ENCODE results near the gene ESRRA.
"Not testable (repeated sequence)": the region's sequence is repeated elsewhere in the genome, so short reads cannot be mapped to it uniquely, and the experiment has no call there.

ESRRA gene

DNA sequence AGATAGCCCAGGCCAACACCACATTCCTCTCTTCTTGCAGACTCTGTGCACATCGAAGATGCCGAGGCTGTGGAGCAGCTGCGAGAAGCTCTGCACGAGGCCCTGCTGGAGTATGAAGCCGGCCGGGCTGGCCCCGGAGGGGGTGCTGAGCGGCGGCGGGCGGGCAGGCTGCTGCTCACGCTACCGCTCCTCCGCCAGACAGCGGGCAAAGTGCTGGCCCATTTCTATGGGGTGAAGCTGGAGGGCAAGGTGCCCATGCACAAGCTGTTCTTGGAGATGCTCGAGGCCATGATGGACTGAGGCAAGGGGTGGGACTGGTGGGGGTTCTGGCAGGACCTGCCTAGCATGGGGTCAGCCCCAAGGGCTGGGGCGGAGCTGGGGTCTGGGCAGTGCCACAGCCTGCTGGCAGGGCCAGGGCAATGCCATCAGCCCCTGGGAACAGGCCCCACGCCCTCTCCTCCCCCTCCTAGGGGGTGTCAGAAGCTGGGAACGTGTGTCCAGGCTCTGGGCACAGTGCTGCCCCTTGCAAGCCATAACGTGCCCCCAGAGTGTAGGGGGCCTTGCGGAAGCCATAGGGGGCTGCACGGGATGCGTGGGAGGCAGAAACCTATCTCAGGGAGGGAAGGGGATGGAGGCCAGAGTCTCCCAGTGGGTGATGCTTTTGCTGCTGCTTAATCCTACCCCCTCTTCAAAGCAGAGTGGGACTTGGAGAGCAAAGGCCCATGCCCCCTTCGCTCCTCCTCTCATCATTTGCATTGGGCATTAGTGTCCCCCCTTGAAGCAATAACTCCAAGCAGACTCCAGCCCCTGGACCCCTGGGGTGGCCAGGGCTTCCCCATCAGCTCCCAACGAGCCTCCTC, 10.6 kb downstream of the ESRRA start:
- H3K79me2 ChIP-seq (ENCODE audit: control insufficient read depth, insufficient read depth, low read length, poor library complexity); H4K8ac ChIP-seq (ENCODE audit: low read depth, low read length); H4K12ac ChIP-seq (ENCODE audit: low read depth, low read length); H2BK120ac ChIP-seq (ENCODE audit: insufficient read depth, low read length, poor library complexity); H3K9me3 ChIP-seq (ENCODE audit: insufficient read depth, low read depth, low read length); H2BK12ac ChIP-seq (ENCODE audit: low read length); H3K4me3 ChIP-seq (ENCODE audit: low read depth, low read length); H2AK5ac ChIP-seq (ENCODE audit: low read length); H3K27ac ChIP-seq (ENCODE audit: low read depth, low read length); H3K14ac ChIP-seq (ENCODE audit: low read length); H3K9ac ChIP-seq (ENCODE audit: low read length); H2AFZ ChIP-seq (ENCODE audit: insufficient read depth, low read length, poor library complexity); DNase-seq; H3K18ac ChIP-seq (ENCODE audit: low read length); H3K4ac ChIP-seq (ENCODE audit: low read depth, low read length); H3K4me2 ChIP-seq (ENCODE audit: low read length); H3K23ac ChIP-seq (ENCODE audit: low read length); H2BK5ac ChIP-seq (ENCODE audit: low read depth, low read length, poor library complexity); H3K27me3 ChIP-seq (ENCODE audit: insufficient read depth, low read length); H4K91ac ChIP-seq (ENCODE audit: low read depth, low read length): not testable (repeated sequence)
- WGBS (ENCODE audit: extremely low coverage, insufficient coverage, insufficient read length), result no CpG with 5 or more reads among the region's 25 CpGs
- Histone ChIP-seq H3K36me3 (ENCODE audit: control insufficient read depth in 1 of 2, insufficient read depth in 2 of 2, low read length in 2 of 2) (peaks cover 41 to 44% of the 10 kb centered on the region in 2 experiments), H3K4me1 (ENCODE audit: control insufficient read depth in 1 of 2, insufficient read depth in 2 of 2, low read length in 2 of 2) (peaks cover 5 to 11% of the 10 kb centered on the region in 2 experiments), H3K79me1 (ENCODE audit: low read length) (peaks cover 16% of the 10 kb centered on the region)

GRCh38 chr11:64316672-64317324, 11.5 kb downstream of the ESRRA start:
- H3K79me1 ChIP-seq (ENCODE audit: low read length), result peaks cover 16% of the 10 kb centered on the region

DNA sequence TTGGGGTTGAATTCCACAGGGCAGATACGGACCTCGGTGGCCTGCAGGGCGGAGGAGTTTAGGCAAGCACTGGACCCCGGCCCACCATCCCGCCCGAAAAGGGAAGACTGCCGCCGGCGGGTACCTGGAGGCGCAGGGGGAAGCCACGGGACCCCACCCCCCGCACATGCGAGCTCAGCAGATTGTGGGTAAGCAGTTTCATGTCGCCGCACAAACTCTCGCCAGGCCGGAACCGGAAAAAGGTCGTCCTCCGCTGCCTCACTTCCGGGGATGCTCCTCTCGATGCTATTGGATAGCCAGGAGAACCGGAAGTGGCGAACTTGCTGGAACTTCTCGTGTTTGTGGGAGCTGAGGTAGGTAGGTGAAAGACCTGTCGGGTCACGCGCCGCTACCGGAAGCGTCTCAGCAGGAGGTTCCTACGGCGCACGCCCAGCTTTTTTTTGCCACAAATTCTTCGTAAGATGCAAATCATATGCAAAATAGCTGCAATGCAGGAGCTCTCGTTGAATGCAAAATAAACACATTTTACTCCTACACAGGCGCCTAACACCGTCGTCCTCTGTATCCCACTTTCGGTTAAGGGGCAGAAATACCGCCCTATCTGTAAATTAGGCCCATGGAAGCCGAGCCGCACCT, 12.1 kb downstream of the ESRRA start, which contains the start of gene TRMT112:
Gene TRMT112, minus strand, starts transcription at position 235 of the 636 bp plus-strand sequence. Its CDS starts 33 bp downstream, at position 202.
- peaks cover 5 to 11% of the 10 kb centered on the region in 2 experiments for H3K4me1 ChIP-seq (ENCODE audit: control insufficient read depth in 1 of 2, insufficient read depth in 2 of 2, low read length in 2 of 2)
- H3K4me2 ChIP-seq (ENCODE audit: low read length), result peak within 1 kb of the TSS; percentile 93
- H3K79me2 ChIP-seq (ENCODE audit: control insufficient read depth, insufficient read depth, low read length, poor library complexity), result peaks cover 9% of the 10 kb centered on the region
- peak within 1 kb of the TSS; percentile 89 for H4K12ac ChIP-seq (ENCODE audit: low read depth, low read length)
- peak within 1 kb of the TSS; percentile 90 for H3K4ac ChIP-seq (ENCODE audit: low read depth, low read length)
- H3K23ac ChIP-seq (ENCODE audit: low read length), result no peak within 1 kb of the TSS
- H3K27me3 ChIP-seq (ENCODE audit: insufficient read depth, low read length), result no peaks in the 10 kb centered on the region
- H3K14ac ChIP-seq (ENCODE audit: low read length), result peak within 1 kb of the TSS; percentile 94
- DNase-seq, result peak; percentile 99
- H4K8ac ChIP-seq (ENCODE audit: low read depth, low read length), result peak within 1 kb of the TSS; percentile 95
- H3K18ac ChIP-seq (ENCODE audit: low read length), result peak within 1 kb of the TSS; percentile 94
- peak within 1 kb of the TSS; percentile 91 for H2AK5ac ChIP-seq (ENCODE audit: low read length)
- H3K79me1 ChIP-seq (ENCODE audit: low read length), result peaks cover 16% of the 10 kb centered on the region
- peaks cover 51 to 54% of the 10 kb centered on the region in 2 experiments for H3K36me3 ChIP-seq (ENCODE audit: control insufficient read depth in 1 of 2, insufficient read depth in 2 of 2, low read length in 2 of 2)
- H2BK5ac ChIP-seq (ENCODE audit: low read depth, low read length, poor library complexity), result peak within 1 kb of the TSS; percentile 85
- H2BK12ac ChIP-seq (ENCODE audit: low read length), result peak within 1 kb of the TSS; percentile 29
- H3K9ac ChIP-seq (ENCODE audit: low read length), result peak within 1 kb of the TSS; percentile 85
- H2AFZ ChIP-seq (ENCODE audit: insufficient read depth, low read length, poor library complexity), result peak within 1 kb of the TSS; percentile 71
- H3K4me3 ChIP-seq (ENCODE audit: low read depth, low read length), result peak within 1 kb of the TSS; percentile 86
- H3K9me3 ChIP-seq (ENCODE audit: insufficient read depth, low read depth, low read length), result peaks cover 2% of the 10 kb centered on the region
- H2BK120ac ChIP-seq (ENCODE audit: insufficient read depth, low read length, poor library complexity), result peak within 1 kb of the TSS; percentile 84
- no CpG with 5 or more reads among the region's 43 CpGs for WGBS (ENCODE audit: extremely low coverage, insufficient coverage, insufficient read length)
- H3K27ac ChIP-seq (ENCODE audit: low read depth, low read length), result peak within 1 kb of the TSS; percentile 97
- H4K91ac ChIP-seq (ENCODE audit: low read depth, low read length), result peak within 1 kb of the TSS; percentile 97

More at GRCh38 chr11:64316672-64317324, 11.5 kb downstream of the ESRRA start:
- H4K8ac ChIP-seq (ENCODE audit: low read depth, low read length), result peak overlapping the region; percentile 95
- peak; percentile 74 to 80 for DNase-seq
- H3K4me3 ChIP-seq (ENCODE audit: low read depth, low read length), result peak overlapping the region; percentile 86
- H3K18ac ChIP-seq (ENCODE audit: low read length), result peak overlapping the region; percentile 94
- peak overlapping the region; percentile 93 for H3K4me2 ChIP-seq (ENCODE audit: low read length)
- H3K4ac ChIP-seq (ENCODE audit: low read depth, low read length), result peak overlapping the region; percentile 90
- peak overlapping the region; percentile 95 for H4K91ac ChIP-seq (ENCODE audit: low read depth, low read length)
- no peaks in the 10 kb centered on the region for H3K27me3 ChIP-seq (ENCODE audit: insufficient read depth, low read length)
- peaks cover 49 to 53% of the 10 kb centered on the region in 2 experiments for H3K36me3 ChIP-seq (ENCODE audit: control insufficient read depth in 1 of 2, insufficient read depth in 2 of 2, low read length in 2 of 2)
- peak overlapping the region; percentile 85 for H3K9ac ChIP-seq (ENCODE audit: low read length)
- peaks cover 9% of the 10 kb centered on the region for H3K79me2 ChIP-seq (ENCODE audit: control insufficient read depth, insufficient read depth, low read length, poor library complexity)
- no peak overlapping the region for H3K23ac ChIP-seq (ENCODE audit: low read length)
- no CpG with 5 or more reads among the region's 32 CpGs for WGBS (ENCODE audit: extremely low coverage, insufficient coverage, insufficient read length)
- H3K9me3 ChIP-seq (ENCODE audit: insufficient read depth, low read depth, low read length), result peaks cover 2% of the 10 kb centered on the region
- H2BK120ac ChIP-seq (ENCODE audit: insufficient read depth, low read length, poor library complexity), result peak overlapping the region; percentile 84
- peaks cover 2 to 8% of the 10 kb centered on the region in 2 experiments for H3K4me1 ChIP-seq (ENCODE audit: control insufficient read depth in 1 of 2, insufficient read depth in 2 of 2, low read length in 2 of 2)
- peak overlapping the region; percentile 91 for H2AK5ac ChIP-seq (ENCODE audit: low read length)
- H2BK5ac ChIP-seq (ENCODE audit: low read depth, low read length, poor library complexity), result peak overlapping the region; percentile 64
- H2AFZ ChIP-seq (ENCODE audit: insufficient read depth, low read length, poor library complexity), result peak overlapping the region; percentile 61
- H4K12ac ChIP-seq (ENCODE audit: low read depth, low read length), result peak overlapping the region; percentile 89
- H3K27ac ChIP-seq (ENCODE audit: low read depth, low read length), result peak overlapping the region; percentile 90
- no peak overlapping the region for H2BK12ac ChIP-seq (ENCODE audit: low read length)
- H3K14ac ChIP-seq (ENCODE audit: low read length), result peak overlapping the region; percentile 94
